Testis (tissue), 2 donors: ENCODE data around the gene CORO7.

Source experiments
- POLR2A ChIP-seq: fragments of 450-650 bp; IDR thresholded peaks from one replicate; pipeline ENCODE4 v1.6.1; 2017; ENCODE audit warnings: antibody characterized with exemption, mild to moderate bottlenecking, moderate library complexity
- TF ChIP-seq, protein P1 (sequence below), 3 experiments: fragments of 450-650 bp in 2 of 3; fragments of 200-600 bp in 1 of 3; sonication (generic) in 1 of 3; IDR thresholded peaks; one replicate each; pipeline ENCODE4 v1.5.1; 2016 to 2019; ENCODE audit warnings: antibody characterized with exemption in 3 of 3, mild to moderate bottlenecking in 2 of 3, moderate library complexity in 1 of 3

DNA sequence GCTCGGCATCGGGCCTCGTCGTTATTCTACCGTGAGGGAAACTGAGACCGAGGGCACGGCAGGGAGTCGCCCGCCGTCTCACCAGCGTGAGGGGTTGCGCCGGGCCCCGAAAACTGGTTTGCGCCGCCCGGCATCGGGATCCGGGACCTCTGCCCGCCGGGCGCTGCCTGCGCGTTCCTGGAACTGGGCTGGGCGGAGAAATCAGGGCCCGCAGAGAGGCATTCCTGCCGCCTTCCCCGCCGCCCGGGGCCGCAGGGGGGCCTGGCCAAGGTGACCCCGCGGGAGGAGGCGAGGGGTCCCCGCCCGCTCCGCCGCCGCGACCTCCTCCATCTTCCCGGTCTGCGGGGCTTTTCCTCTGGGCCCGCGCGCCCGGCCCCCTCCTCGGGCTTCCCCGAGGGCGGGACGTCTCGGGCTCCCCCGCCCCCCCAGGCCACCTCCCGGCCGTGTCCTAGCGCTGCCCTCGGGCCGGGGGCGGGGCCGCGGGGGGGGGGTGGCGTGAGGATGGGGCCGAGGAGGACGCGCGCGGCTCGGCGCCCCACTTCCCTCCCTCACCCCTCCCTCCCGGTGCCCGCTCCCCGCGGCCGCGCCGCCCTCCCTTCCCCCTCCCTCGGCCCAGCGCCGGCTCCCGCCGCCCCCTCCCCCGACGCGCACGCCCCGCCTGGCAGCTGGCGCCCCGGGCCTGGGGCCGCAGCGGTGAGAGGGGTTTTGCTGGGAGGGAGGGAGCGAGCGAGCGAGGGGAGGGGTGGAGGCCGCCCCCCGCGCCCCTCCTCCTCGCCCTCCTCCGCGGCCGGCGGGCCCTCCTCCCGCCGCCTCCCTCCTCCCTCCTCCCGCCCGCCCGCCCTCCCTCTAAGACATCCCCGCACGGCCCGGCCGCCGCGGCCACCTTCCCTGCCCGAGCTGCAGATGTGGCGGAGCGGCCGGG, 100.9 kb downstream of the CORO7 start, which contains the start of gene GLIS2:
- TF ChIP-seq, protein P1, sequence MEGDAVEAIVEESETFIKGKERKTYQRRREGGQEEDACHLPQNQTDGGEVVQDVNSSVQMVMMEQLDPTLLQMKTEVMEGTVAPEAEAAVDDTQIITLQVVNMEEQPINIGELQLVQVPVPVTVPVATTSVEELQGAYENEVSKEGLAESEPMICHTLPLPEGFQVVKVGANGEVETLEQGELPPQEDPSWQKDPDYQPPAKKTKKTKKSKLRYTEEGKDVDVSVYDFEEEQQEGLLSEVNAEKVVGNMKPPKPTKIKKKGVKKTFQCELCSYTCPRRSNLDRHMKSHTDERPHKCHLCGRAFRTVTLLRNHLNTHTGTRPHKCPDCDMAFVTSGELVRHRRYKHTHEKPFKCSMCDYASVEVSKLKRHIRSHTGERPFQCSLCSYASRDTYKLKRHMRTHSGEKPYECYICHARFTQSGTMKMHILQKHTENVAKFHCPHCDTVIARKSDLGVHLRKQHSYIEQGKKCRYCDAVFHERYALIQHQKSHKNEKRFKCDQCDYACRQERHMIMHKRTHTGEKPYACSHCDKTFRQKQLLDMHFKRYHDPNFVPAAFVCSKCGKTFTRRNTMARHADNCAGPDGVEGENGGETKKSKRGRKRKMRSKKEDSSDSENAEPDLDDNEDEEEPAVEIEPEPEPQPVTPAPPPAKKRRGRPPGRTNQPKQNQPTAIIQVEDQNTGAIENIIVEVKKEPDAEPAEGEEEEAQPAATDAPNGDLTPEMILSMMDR (IDR thresholded peaks at IDR 0.05): no peak
- no peak for TF ChIP-seq POLR2A
